H7 (cell line): ENCODE data around the gene TSPAN7. TPM values are rescaled to one million over a fixed set of nuclear protein-coding genes. Genes with fewer than 3 reads are reported as not detected.

ENCODE experiments used
- DNase-seq: peaks from one replicate; pipeline ENCODE4 v3.0.0; 2012
- H3K27me3 ChIP-seq: 2 replicates; pipeline ENCODE4 v1.6.0; 2011; ENCODE audit warnings: mild to moderate bottlenecking, low read length; ENCODE audit not compliant: control insufficient read depth, insufficient read depth
- H3K36me3 ChIP-seq: replicated peaks from 2 replicates; pipeline ENCODE4 v1.5.1; 2011; ENCODE audit warnings: low read length; ENCODE audit not compliant: control insufficient read depth, insufficient read depth
- H3K4me3 ChIP-seq: 2 replicates; pipeline ENCODE4 v1.5.1; 2011; ENCODE audit warnings: low read depth, mild to moderate bottlenecking, control low read depth, low read length, moderate library complexity; ENCODE audit not compliant: insufficient read depth
- total RNA-seq: library from RNA; depleted of rRNA; stranded (reverse); fragments of >200 nt; shearing (Covaris generic); gene quantifications from 2 replicates; pipeline ENCODE4 v1.2.3, GENCODE V29; 2014

Gene TSPAN7
- total RNA-seq, 1 experiment from 2014 or later: 1.1 TPM

- no peak overlapping the region for H3K4me3 ChIP-seq
- H3K36me3 ChIP-seq: no peaks in the 10 kb centered on the region
- no peak for DNase-seq
- H3K27me3 ChIP-seq: no peaks in the 10 kb centered on the region
These were observed 84.8 kb downstream of the TSPAN7 start for GRCh38 chrX:38646129-38646528.

- no peaks in the 10 kb centered on the region for H3K36me3 ChIP-seq
- DNase-seq: no peak
- no peak overlapping the region for H3K4me3 ChIP-seq
- H3K27me3 ChIP-seq: no peaks in the 10 kb centered on the region
These were observed 87.9 kb downstream of the TSPAN7 start for GRCh38 chrX:38649221-38649620.

GRCh38 chrX:38649674-38650647, 88.6 kb downstream of the TSPAN7 start:
- DNase-seq: no peak
- H3K4me3 ChIP-seq: no peak overlapping the region
- no peaks in the 10 kb centered on the region for H3K36me3 ChIP-seq
- no peaks in the 10 kb centered on the region for H3K27me3 ChIP-seq

- Histone ChIP-seq H3K36me3 (no peaks in the 10 kb centered on the region), H3K4me3 (no peak overlapping the region), H3K27me3 (no peaks in the 10 kb centered on the region)
- no peak for DNase-seq
These were observed 90.6 kb downstream of the TSPAN7 start for GRCh38 chrX:38651625-38652601.

GRCh38 chrX:38652934-38653442, 91.6 kb downstream of the TSPAN7 start:
- no peak for DNase-seq
- no peaks in the 10 kb centered on the region for H3K36me3 ChIP-seq
- no peaks in the 10 kb centered on the region for H3K27me3 ChIP-seq
- no peak overlapping the region for H3K4me3 ChIP-seq

GRCh38 chrX:38654302-38654701, 93.0 kb downstream of the TSPAN7 start:
- no peaks in the 10 kb centered on the region for H3K27me3 ChIP-seq
- no peak overlapping the region for H3K4me3 ChIP-seq
- peak; percentile 47 for DNase-seq
- no peaks in the 10 kb centered on the region for H3K36me3 ChIP-seq

GRCh38 chrX:38656350-38656915, 95.1 kb downstream of the TSPAN7 start:
- no peaks in the 10 kb centered on the region for H3K36me3 ChIP-seq
- no peak overlapping the region for H3K4me3 ChIP-seq
- no peaks in the 10 kb centered on the region for H3K27me3 ChIP-seq
- no peak for DNase-seq

GRCh38 chrX:38657562-38657961, 96.2 kb downstream of the TSPAN7 start:
- no peak for DNase-seq
- Histone ChIP-seq H3K36me3 (no peaks in the 10 kb centered on the region), H3K4me3 (no peak overlapping the region), H3K27me3 (no peaks in the 10 kb centered on the region)

GRCh38 chrX:38660395-38661102, 99.2 kb downstream of the TSPAN7 start:
- Histone ChIP-seq H3K27me3 (no peaks in the 10 kb centered on the region), H3K4me3 (no peak overlapping the region), H3K36me3 (no peaks in the 10 kb centered on the region)
- DNase-seq: no peak

- Histone ChIP-seq H3K36me3 (no peaks in the 10 kb centered on the region), H3K4me3 (no peak overlapping the region)
- no peak for DNase-seq
These were observed 99.7 kb downstream of the TSPAN7 start for GRCh38 chrX:38661103-38661441.

GRCh38 chrX:38661561-38661960, 100.2 kb downstream of the TSPAN7 start:
- no peak for DNase-seq
- no peak overlapping the region for H3K4me3 ChIP-seq
- H3K27me3 ChIP-seq: no peaks in the 10 kb centered on the region
- H3K36me3 ChIP-seq: no peaks in the 10 kb centered on the region

More at GRCh38 chrX:38661103-38661441, 99.7 kb downstream of the TSPAN7 start:
- no peaks in the 10 kb centered on the region for H3K27me3 ChIP-seq

GRCh38 chrX:38662640-38663039, 101.3 kb downstream of the TSPAN7 start:
- no peak for DNase-seq
- Histone ChIP-seq H3K4me3 (no peak overlapping the region), H3K36me3 (no peaks in the 10 kb centered on the region)

GRCh38 chrX:38664285-38664684, 102.9 kb downstream of the TSPAN7 start:
- Histone ChIP-seq H3K36me3 (no peaks in the 10 kb centered on the region), H3K4me3 (no peak overlapping the region), H3K27me3 (no peaks in the 10 kb centered on the region)
- DNase-seq: peak; percentile 26

More at GRCh38 chrX:38662640-38663039, 101.3 kb downstream of the TSPAN7 start:
- H3K27me3 ChIP-seq: no peaks in the 10 kb centered on the region

- no peak for DNase-seq
- Histone ChIP-seq H3K36me3 (no peaks in the 10 kb centered on the region), H3K27me3 (no peaks in the 10 kb centered on the region), H3K4me3 (no peak overlapping the region)
These were observed 105.6 kb downstream of the TSPAN7 start for GRCh38 chrX:38666909-38667308.
